ENCODE data around the gene FILIP1L. TPM values are rescaled to one million over a fixed set of nuclear protein-coding genes. Genes with fewer than 3 reads are reported as not detected.

FILIP1L gene
- total RNA-seq, 2 donors from 2014 or later, result 9.5 to 28.2 TPM

- Histone ChIP-seq H3K9me3 (no peaks in the 10 kb centered on the region), H3K36me3 (no peaks in the 10 kb centered on the region), H3K27ac (no peak overlapping the region), H3K27me3 (replicated peaks; ENCODE audit: insufficient read depth) (no peaks in the 10 kb centered on the region), H3K4me1 (replicated peaks) (no peaks in the 10 kb centered on the region), H3K4me3 (no peak overlapping the region)
- 81% methylated on average over 4 of the region's 4 CpGs for WGBS
- no peak for DNase-seq (ENCODE audit: low spot score)
- intact Hi-C loops (cut with DNase I), result no loop called here
- TF ChIP-seq POLR2A (IDR thresholded peaks at IDR 0.05) (no peak), POLR2AphosphoS5 (IDR thresholded peaks at IDR 0.05) (no peak), CTCF (IDR thresholded peaks at IDR 0.05) (no peak)
Observed at GRCh38 chr3:100123112-100123511, 8.8 kb upstream of the FILIP1L start.

GRCh38 chr3:100122321-100122720 is 8.0 kb upstream of the FILIP1L start:
- 83% methylated on average over 2 of the region's 2 CpGs for WGBS
- no peak for DNase-seq (ENCODE audit: low spot score)

GRCh38 chr3:100120693-100121092 is 6.4 kb upstream of the FILIP1L start:
- Histone ChIP-seq H3K36me3 (no peaks in the 10 kb centered on the region), H3K4me3 (no peak overlapping the region), H3K27me3 (replicated peaks; ENCODE audit: insufficient read depth) (no peaks in the 10 kb centered on the region), H3K4me1 (replicated peaks) (no peaks in the 10 kb centered on the region), H3K27ac (no peak overlapping the region), H3K9me3 (no peaks in the 10 kb centered on the region)
- intact Hi-C loops (cut with DNase I), result no loop called here
- DNase-seq (ENCODE audit: low spot score), result no peak
- TF ChIP-seq CTCF (IDR thresholded peaks at IDR 0.05) (no peak), POLR2A (IDR thresholded peaks at IDR 0.05) (no peak), POLR2AphosphoS5 (IDR thresholded peaks at IDR 0.05) (no peak)
- 98% methylated on average over 5 of the region's 5 CpGs for WGBS

More at GRCh38 chr3:100122321-100122720, 8.0 kb upstream of the FILIP1L start:
- Histone ChIP-seq H3K36me3 (no peaks in the 10 kb centered on the region), H3K27me3 (replicated peaks; ENCODE audit: insufficient read depth) (no peaks in the 10 kb centered on the region), H3K27ac (no peak overlapping the region), H3K4me1 (replicated peaks) (no peaks in the 10 kb centered on the region), H3K4me3 (no peak overlapping the region), H3K9me3 (no peaks in the 10 kb centered on the region)
- intact Hi-C loops (cut with DNase I), result no loop called here
- no peak for TF ChIP-seq CTCF (IDR thresholded peaks at IDR 0.05)
- TF ChIP-seq POLR2A (IDR thresholded peaks at IDR 0.05), result no peak
- TF ChIP-seq POLR2AphosphoS5 (IDR thresholded peaks at IDR 0.05), result no peak

GRCh38 chr3:100120012-100120411 is 5.7 kb upstream of the FILIP1L start:
- TF ChIP-seq POLR2A (IDR thresholded peaks at IDR 0.05), result no peak
- no peak for TF ChIP-seq CTCF (IDR thresholded peaks at IDR 0.05)
- no peak for TF ChIP-seq POLR2AphosphoS5 (IDR thresholded peaks at IDR 0.05)
- no peaks in the 10 kb centered on the region for H3K4me1 ChIP-seq (replicated peaks)
- no peak overlapping the region for H3K4me3 ChIP-seq
- no peaks in the 10 kb centered on the region for H3K27me3 ChIP-seq (replicated peaks; ENCODE audit: insufficient read depth)
- no peaks in the 10 kb centered on the region for H3K36me3 ChIP-seq
- no peak for DNase-seq (ENCODE audit: low spot score)
- 18% methylated on average over 1 of the region's 1 CpG for WGBS
- H3K9me3 ChIP-seq, result no peaks in the 10 kb centered on the region
- H3K27ac ChIP-seq, result no peak overlapping the region
- intact Hi-C loops (cut with DNase I), result no loop called here

GRCh38 chr3:100117093-100117492 is 2.8 kb upstream of the FILIP1L start:
- H3K36me3 ChIP-seq, result no peaks in the 10 kb centered on the region
- H3K27ac ChIP-seq, result no peak overlapping the region
- H3K4me1 ChIP-seq (replicated peaks), result no peaks in the 10 kb centered on the region
- DNase-seq (ENCODE audit: low spot score), result no peak
- H3K27me3 ChIP-seq (replicated peaks; ENCODE audit: insufficient read depth), result no peaks in the 10 kb centered on the region
- WGBS, result 93% methylated on average over 4 of the region's 4 CpGs
- H3K9me3 ChIP-seq, result no peaks in the 10 kb centered on the region
- TF ChIP-seq CTCF (IDR thresholded peaks at IDR 0.05) (no peak), POLR2A (IDR thresholded peaks at IDR 0.05) (no peak), POLR2AphosphoS5 (IDR thresholded peaks at IDR 0.05) (no peak)
- intact Hi-C loops (cut with DNase I), result no loop called here
- no peak overlapping the region for H3K4me3 ChIP-seq
